Muscle of arm (tissue), 12 donors: ENCODE measurements around the gene MXRA7. TPM values are rescaled to one million over a fixed set of nuclear protein-coding genes. Genes with fewer than 3 reads are reported as not detected.
"Not testable (repeated sequence)": the region's sequence is repeated elsewhere in the genome, so short reads cannot be mapped to it uniquely, and the experiment has no call there.

ENCODE experiments used
- DNase-seq: peaks from one replicate; pipeline ENCODE4 v3.0.0-alpha.2; 2013
- polyA plus RNA-seq, 12 donors: library from polyadenylated mRNA; unstranded; fragments of 120-200 nt; gene quantifications; one replicate each; pipeline ENCODE4 v1.2.1, GENCODE V29; 2013; ENCODE audit not compliant: insufficient read length in 12 of 12

MXRA7 gene
- polyA plus RNA-seq, 12 donors: 85.9 to 203 (median 140) TPM; not detected in 1

GRCh38 chr17:76654408-76654807 lies 56.4 kb downstream of the MXRA7 start:
- no peak for DNase-seq

- no peak for DNase-seq
These were observed 60.3 kb downstream of the MXRA7 start for GRCh38 chr17:76650504-76650903.

GRCh38 chr17:76646712-76647111 lies 64.1 kb downstream of the MXRA7 start:
- no peak for DNase-seq

- no peak for DNase-seq
These were observed 65.3 kb downstream of the MXRA7 start for GRCh38 chr17:76645481-76645880.

GRCh38 chr17:76644995-76645394 lies 65.8 kb downstream of the MXRA7 start:
- no peak for DNase-seq

GRCh38 chr17:76643553-76644148 lies 67.1 kb downstream of the MXRA7 start, which contains the start of gene ST6GALNAC1:
TSS of gene ST6GALNAC1 (minus strand) at chr17:76643757. CDS start at chr17:76643638, 119 bp downstream.
- DNase-seq: no peak

- DNase-seq: no peak
These were observed 67.8 kb downstream of the MXRA7 start for GRCh38 chr17:76642994-76643393.

- no peak for DNase-seq
These were observed 68.7 kb downstream of the MXRA7 start for GRCh38 chr17:76642032-76642561.

- DNase-seq: no peak
These were observed 69.3 kb downstream of the MXRA7 start for GRCh38 chr17:76641501-76641900.

GRCh38 chr17:76640550-76641380 lies 70.0 kb downstream of the MXRA7 start:
- DNase-seq: no peak

GRCh38 chr17:76638263-76638662 lies 72.5 kb downstream of the MXRA7 start:
- no peak for DNase-seq

GRCh38 chr17:76636486-76637206 lies 74.1 kb downstream of the MXRA7 start:
- not testable (repeated sequence) for DNase-seq

- no peak for DNase-seq
These were observed 75.0 kb downstream of the MXRA7 start for GRCh38 chr17:76635659-76636360.

GRCh38 chr17:76635039-76635438 lies 75.7 kb downstream of the MXRA7 start:
- no peak for DNase-seq

GRCh38 chr17:76633628-76634328 lies 77.0 kb downstream of the MXRA7 start:
- DNase-seq: no peak

GRCh38 chr17:76631821-76632565 lies 78.8 kb downstream of the MXRA7 start:
- DNase-seq: no peak

GRCh38 chr17:76630151-76630550 lies 80.6 kb downstream of the MXRA7 start:
- DNase-seq: no peak
